GM12875 (cell line): ENCODE measurements around the gene GTF3C1.
"Not testable (repeated sequence)": the region's sequence is repeated elsewhere in the genome, so short reads cannot be mapped to it uniquely, and the experiment has no call there.

Source experiments
- H3K4me3 ChIP-seq: one replicate; pipeline ENCODE4 v1.5.1; 2011; ENCODE audit warnings: low read depth, low read length, control low read depth
- TF ChIP-seq, protein P1 (sequence below): IDR thresholded peaks from 2 replicates; pipeline ENCODE4 v1.5.1; 2011; ENCODE audit warnings: low read depth, mild to moderate bottlenecking, control low read depth, inconsistent platforms, low read length, moderate library complexity, borderline replicate concordance; ENCODE audit not compliant: insufficient read depth

Gene GTF3C1

DNA sequence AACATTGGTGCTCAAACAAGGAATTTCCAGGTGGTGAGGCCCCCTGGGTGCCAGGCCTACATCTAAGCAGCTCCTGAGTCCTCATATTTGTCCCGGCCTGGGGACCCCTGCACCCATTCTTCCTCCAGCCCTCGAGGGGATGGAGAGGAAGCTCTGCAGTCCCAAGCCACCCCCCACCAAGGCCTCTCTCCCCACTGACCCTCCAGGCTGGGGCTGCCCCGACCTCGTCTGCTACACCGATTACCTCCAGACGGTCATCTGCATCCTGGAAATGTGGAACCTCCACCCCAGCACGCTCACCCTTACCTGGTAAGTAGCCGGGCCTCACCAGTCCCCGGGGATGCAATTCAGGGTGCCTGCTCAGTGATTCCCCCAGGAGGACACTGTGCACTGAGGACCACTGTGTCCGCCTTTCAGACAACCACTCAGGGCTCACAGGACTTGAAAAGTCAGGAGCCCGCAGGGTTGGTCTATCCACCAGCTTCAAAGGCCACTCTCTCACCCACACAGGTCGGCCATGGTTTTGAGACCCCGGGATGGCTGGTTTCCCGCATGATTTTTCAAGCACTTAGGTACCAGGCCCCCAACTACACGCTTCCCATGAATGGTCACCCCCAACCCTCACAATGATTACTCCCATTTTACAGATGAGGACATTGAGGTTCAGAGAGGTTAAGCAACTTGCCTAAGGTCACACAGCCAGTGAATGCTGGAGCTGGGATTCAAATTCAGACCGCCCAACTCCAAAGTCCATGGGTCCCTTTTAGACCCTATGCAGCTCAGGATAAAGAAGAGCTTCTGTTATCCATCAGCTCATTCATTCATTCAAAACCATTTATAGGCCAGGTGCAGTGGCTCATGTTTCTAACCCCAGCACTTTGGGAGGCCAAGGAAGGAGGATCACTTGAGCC is 115.3 kb downstream of the GTF3C1 start:
- H3K4me3 ChIP-seq = no peak overlapping the region
- TF ChIP-seq, protein P1, sequence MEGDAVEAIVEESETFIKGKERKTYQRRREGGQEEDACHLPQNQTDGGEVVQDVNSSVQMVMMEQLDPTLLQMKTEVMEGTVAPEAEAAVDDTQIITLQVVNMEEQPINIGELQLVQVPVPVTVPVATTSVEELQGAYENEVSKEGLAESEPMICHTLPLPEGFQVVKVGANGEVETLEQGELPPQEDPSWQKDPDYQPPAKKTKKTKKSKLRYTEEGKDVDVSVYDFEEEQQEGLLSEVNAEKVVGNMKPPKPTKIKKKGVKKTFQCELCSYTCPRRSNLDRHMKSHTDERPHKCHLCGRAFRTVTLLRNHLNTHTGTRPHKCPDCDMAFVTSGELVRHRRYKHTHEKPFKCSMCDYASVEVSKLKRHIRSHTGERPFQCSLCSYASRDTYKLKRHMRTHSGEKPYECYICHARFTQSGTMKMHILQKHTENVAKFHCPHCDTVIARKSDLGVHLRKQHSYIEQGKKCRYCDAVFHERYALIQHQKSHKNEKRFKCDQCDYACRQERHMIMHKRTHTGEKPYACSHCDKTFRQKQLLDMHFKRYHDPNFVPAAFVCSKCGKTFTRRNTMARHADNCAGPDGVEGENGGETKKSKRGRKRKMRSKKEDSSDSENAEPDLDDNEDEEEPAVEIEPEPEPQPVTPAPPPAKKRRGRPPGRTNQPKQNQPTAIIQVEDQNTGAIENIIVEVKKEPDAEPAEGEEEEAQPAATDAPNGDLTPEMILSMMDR = no peak

DNA sequence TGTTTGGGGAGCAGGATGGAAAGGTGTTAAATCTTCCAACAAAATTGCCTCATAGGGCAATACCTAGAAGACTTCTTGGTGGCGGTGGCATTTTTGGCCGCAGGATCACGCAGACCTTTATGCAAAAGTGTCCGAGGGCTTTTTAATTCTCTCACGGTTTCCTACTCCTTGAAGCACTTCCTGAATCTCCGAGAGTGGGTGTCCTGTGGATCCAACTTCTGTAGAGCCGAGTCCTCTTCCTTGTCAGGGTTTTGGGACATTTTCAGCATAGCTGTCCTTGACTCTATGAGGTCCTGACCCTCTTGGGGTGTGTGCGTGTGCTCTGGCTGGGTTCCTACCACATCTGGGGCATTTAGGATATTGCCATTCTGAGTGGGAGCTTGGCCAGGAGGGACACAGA is 116.1 kb downstream of the GTF3C1 start:
- H3K4me3 ChIP-seq = no peak overlapping the region
- TF ChIP-seq, protein P1 = no peak

DNA sequence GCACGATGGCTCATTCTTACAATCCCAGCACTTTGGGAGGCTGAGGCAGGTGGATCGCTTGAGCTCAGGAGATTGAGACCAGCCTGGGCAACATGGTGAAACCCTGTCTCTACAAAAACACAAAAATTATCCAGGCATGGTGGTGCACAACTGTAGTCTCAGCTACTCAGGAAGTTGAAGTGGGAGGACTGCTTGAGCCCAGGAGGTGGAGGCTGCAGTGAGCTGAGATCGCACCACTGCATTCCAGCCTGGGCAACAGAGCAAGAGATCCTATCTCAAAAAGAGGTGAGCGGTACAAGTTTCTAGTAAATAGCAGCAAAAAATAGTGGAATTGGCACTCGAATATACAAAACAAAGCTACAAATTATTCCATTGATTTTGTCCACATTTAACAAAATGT is 116.5 kb downstream of the GTF3C1 start:
- H3K4me3 ChIP-seq = not testable (repeated sequence)

DNA sequence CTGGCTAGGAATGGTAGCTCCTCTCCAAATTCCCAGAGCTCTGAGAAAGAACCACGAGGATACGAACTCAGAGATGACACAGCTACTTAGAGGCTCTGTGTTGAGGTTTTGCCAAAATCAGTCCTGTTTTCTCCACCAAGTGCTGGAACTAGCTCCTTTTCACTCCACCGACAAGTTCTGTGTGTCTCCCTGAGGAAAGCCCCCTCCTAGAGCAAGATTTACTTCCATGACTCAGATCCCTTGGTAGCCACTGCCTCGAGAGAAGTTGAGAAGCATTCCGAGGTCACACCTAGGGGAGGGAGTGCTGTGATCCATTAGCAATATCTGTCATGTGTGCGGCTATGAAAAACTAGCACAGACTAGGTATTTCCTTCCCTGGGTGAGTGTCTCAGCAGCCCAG is 117.2 kb downstream of the GTF3C1 start:
- TF ChIP-seq, protein P1 = no peak
- no peak overlapping the region for H3K4me3 ChIP-seq

DNA sequence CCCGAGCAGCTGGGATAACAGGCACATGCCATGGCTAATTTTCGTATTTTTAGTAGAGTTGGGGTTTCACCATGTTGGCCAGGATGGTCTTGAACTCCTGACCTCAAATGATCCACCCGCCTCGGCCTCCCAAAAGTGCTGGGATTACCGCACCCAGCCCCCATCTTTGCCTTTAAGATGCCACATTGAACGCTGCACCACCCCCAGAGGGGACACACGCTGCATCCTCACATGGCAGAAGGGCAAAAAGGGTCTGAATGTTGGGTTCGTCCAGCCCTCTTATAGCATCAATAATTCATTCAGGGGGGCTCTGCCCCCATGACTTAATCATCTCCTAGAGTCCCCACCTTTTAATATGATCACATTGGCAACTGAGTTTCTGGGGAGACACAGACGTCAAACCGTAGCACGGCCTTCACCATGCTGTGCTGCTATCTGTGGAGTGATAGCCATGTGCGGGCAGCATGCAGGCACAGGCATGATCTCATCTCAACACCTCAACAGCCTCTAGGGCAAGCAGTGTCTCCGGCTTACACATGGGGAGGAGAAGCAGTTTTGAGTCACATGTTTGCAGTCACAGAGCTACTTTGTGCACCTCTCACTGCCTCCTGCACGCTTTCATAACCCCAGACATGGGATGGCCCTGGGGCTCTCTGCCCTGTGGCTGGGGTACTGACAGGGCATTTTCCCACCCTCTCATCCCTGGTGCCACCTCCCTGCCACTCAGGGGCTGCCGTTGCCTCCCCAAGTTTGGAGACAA is 117.8 kb downstream of the GTF3C1 start:
- TF ChIP-seq, protein P1 = no peak
- H3K4me3 ChIP-seq = no peak overlapping the region

DNA sequence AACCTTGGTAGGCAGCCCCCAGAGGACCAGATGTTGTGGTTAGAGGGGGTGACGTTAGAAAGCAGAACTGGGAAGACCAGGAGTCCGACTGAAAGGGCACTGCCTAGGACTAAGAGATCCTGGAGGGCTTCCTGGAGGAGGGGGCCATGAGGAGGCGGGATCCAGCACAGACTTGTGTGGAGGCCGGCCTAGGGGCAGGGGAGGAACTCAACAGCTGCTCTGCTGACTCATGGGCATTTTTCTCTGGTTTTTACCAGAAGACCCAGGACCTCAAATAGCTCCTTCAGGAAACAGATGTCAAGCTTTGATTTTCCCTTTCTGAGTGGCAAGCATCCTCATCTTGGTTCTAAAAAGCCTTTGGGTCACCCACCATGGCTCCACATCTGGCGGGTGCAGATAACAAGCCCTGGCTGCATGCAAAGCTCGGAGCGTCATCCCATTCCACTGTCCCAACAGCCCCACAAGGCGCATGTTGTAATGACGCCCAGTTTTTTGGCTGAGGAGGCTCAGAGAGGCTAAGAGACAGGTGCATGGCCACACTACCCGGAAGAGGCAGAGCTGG is 118.7 kb downstream of the GTF3C1 start:
- TF ChIP-seq, protein P1 = no peak
- peak overlapping the region; percentile 62 for H3K4me3 ChIP-seq

DNA sequence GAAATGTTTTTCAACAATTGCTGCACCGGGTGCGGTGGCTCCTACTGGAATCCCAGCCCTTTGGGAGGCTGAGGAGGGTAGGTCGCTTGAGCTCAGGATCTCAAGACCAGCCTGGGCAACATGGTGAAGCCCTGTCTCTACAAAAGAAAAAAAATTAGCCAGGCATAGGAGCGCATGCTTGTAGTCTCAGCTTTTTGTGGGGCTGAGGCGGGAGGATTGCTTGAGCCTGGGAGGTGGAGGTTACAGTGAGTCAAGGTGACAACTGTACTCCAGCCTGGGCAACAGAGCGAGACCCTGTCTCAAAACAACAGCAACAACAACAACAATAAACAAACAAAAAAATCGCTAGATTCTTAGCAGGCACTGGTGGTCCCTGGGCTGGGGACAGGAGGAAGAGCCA is 119.2 kb downstream of the GTF3C1 start:
- TF ChIP-seq, protein P1 = no peak
- peak overlapping the region; percentile 62 for H3K4me3 ChIP-seq
